Pancreas (tissue), 10 donors: ENCODE results near the gene RARRES2. TPM values are rescaled to one million over a fixed set of nuclear protein-coding genes. Genes with fewer than 3 reads are reported as not detected.
A peak's percentile ranks its signal among the peaks of the same experiment; 100 is the strongest.
"Not testable (repeated sequence)": the region's sequence is repeated elsewhere in the genome, so short reads cannot be mapped to it uniquely, and the experiment has no call there.

Experiments used
- ATAC-seq, 4 donors: fragments of 200-7000 bp; cut with Tn5 transposase; one replicate each; pipeline versions ENCODE4 v1.8.0 to v1.9.1; 2020; ENCODE audit warnings: mild to moderate bottlenecking in 4 of 4, moderate library complexity in 4 of 4
- DNase-seq, 6 donors: peaks; one replicate each; pipeline ENCODE4 v3.0.0-alpha.2; 2020
- FAIRE-seq: peaks from 2 replicates; lab custom pipeline; 2012; peaks lifted over from hg19 to GRCh38; lab: Jason Lieb, UNC
- H3K27ac ChIP-seq, 4 donors: fragments of 200-600 bp; sonication (generic); 1 replicate in 3 of 4; 2 replicates in 1 of 4; pipeline versions ENCODE4 v1.5.0 to v1.8.0; 2020
- H3K27me3 ChIP-seq, 4 donors: fragments of 200-600 bp; one replicate each; pipeline ENCODE4 v1.8.0; 2021
- H3K36me3 ChIP-seq, 3 donors: fragments of 200-600 bp; sonication (generic) in 1 of 3; one replicate each; pipeline versions ENCODE4 v1.5.0 to v1.8.0; 2020 to 2021
- H3K4me1 ChIP-seq, 3 donors: fragments of 200-600 bp; one replicate each; pipeline ENCODE4 v1.8.0; 2021
- H3K4me3 ChIP-seq, 4 donors: fragments of 200-600 bp; sonication (generic) in 2 of 4; one replicate each; pipeline versions ENCODE4 v1.5.0 to v1.8.0; 2020 to 2021
- H3K9me3 ChIP-seq, 4 donors: fragments of 200-600 bp; one replicate each; pipeline ENCODE4 v1.8.0; 2021
- WGBS, 2 donors: extraction: QIAGEN DNeasy Blood & Tissue Kit; methylation state at CpG; one replicate each; pipeline ENCODE4 v1.1.7; 2013; 5-methylcytosine and 5-hydroxymethylcytosine counted together
- intact Hi-C, 3 donors: fragments of 100-400 bp; cut with DNase I; formaldehyde crosslinking; loops; one replicate each; pipeline versions ENCODE4 v1.11.1 to v1.14.2; 2022
- polyA plus RNA-seq, 2 donors: library from polyadenylated mRNA; stranded (reverse); fragments of 200-250 nt; gene quantifications; one replicate each; pipeline ENCODE4 v1.2.3, GENCODE V29; 2013
- total RNA-seq, 6 donors: library from RNA; stranded (reverse); fragmentation: NEBNext Ultra II Directional in 4 of 6; extraction: Animal tissue kit (Norgen Biotek cat#: 25700) in 4 of 6; gene quantifications; one replicate each; pipeline versions ENCODE4 v1.2.1 to v1.2.4, GENCODE V29; 2021 to 2023
- donor health status: healthy with polysubstance abuse.
- donor health status: DM: no; HTN: no; CAD: no; lungs with moderate emphysema.
- donor health status: DM: no; HTN: no; CAD: no.
- donor health status: control.
- donor health status: control.
- donor health status: Bipolar disorder and iron deficiency.
- donor health status: DM: yes; HTN: yes; CAD: no.
- donor health status: DM: no; HTN: no; CAD: no.
- donor health status: DM: no; HTN: no; CAD: no.
- donor health status: DM: yes; HTN: yes; CAD: no.

RARRES2 gene
- total and polyA plus RNA-seq, 8 donors: 125 to 408 (median 236) TPM

GRCh38 chr7:150305259-150305902, 36.0 kb downstream of the RARRES2 start:
- FAIRE-seq, H3K4me3 ChIP-seq, H3K27me3 ChIP-seq, H3K27ac ChIP-seq, H3K9me3 ChIP-seq, DNase-seq, H3K36me3 ChIP-seq, intact Hi-C loops: not testable (repeated sequence)
- WGBS, 2 donors: 81 to 84% methylated on average over 10 to 11 of the region's 11 CpGs
- peak in 2 of 4 donors; percentile 16 for ATAC-seq
- peaks cover 0 to 10% (median 0%) of the 10 kb centered on the region in 3 donors for H3K4me1 ChIP-seq

DNA sequence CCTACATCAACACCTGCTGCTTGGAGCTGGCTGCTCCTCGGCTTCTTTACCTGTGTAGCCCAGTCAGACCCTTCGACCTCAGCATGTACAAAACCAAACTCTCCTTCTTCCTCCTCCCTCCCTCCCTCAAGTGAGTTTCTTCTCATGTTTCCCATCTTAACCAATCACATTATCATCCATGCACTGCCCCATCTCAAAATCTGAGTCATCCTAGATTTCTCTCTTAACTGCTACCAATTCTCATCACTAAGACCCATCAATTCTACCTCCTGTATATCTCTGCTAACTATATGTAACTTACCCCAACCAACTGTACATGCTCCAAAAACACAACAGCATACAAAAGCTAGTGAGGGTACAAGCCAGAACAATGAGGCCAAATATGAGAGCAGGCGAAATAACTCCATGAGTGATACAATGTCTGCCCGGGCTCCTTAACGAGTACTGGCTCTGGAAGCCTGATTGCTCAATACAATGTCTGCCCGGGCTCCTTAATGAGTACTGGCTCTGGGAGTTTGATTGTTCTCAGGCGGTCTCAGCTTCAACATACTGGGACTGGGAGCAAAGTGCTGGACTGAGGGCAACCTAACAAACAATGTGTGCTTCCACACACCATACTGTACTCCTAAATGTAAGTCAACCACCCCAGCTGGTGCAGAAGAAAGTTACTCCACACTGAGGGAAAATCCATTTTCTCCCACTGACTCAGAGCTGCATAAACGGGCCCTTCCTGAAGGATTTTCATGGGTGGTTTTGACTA, 36.8 kb downstream of the RARRES2 start:
- H3K36me3 ChIP-seq, DNase-seq, FAIRE-seq, H3K27me3 ChIP-seq, H3K4me3 ChIP-seq, H3K9me3 ChIP-seq, intact Hi-C loops, H3K27ac ChIP-seq: not testable (repeated sequence)
- peak; percentile 50 to 73 (median 66) for ATAC-seq
- WGBS, 2 donors: 54 to 57% methylated on average over 7 to 8 of the region's 8 CpGs
- peaks cover 0 to 10% (median 0%) of the 10 kb centered on the region in 3 donors for H3K4me1 ChIP-seq

GRCh38 chr7:150302908-150303310, 38.5 kb downstream of the RARRES2 start:
- H3K9me3 ChIP-seq, DNase-seq, H3K27me3 ChIP-seq, H3K27ac ChIP-seq, FAIRE-seq, intact Hi-C loops, H3K4me3 ChIP-seq, H3K36me3 ChIP-seq: not testable (repeated sequence)
- peak in 1 of 4 donors; percentile 14 for ATAC-seq
- WGBS, 2 donors: 62 to 80% methylated on average over 1 of the region's 1 CpG
- peaks cover 0 to 10% (median 0%) of the 10 kb centered on the region in 3 donors for H3K4me1 ChIP-seq

- H3K9me3 ChIP-seq, H3K27me3 ChIP-seq, H3K36me3 ChIP-seq, intact Hi-C loops, FAIRE-seq, H3K4me1 ChIP-seq, H3K4me3 ChIP-seq, DNase-seq: not testable (repeated sequence)
- ATAC-seq: peak; percentile 25 to 53 (median 34)
- peak overlapping the region in 1 of 4 donors; percentile 19 for H3K27ac ChIP-seq
Measured at GRCh38 chr7:150297978-150298377, 43.5 kb downstream of the RARRES2 start.

DNA sequence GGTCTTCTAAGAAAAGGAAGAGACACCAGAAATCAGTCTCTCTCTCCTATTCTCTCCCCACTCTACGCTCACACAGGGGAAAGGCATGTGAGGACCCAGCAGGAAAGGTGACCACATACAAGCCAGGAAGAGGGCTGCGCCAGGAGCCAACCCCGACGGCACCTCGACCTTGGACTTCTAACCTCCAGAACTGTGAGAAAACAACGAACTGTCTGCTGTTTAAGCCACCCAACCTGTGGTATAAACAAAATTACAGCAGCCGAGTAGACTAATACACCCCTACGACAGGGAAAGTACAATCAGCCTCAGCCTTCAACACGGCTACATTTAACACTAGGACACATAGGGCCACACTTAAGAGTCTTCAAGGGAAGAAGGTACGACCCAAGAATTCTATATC, 44.6 kb downstream of the RARRES2 start:
- DNase-seq, H3K27me3 ChIP-seq, intact Hi-C loops, H3K27ac ChIP-seq, H3K36me3 ChIP-seq, H3K4me3 ChIP-seq, FAIRE-seq, H3K9me3 ChIP-seq, H3K4me1 ChIP-seq: not testable (repeated sequence)
- ATAC-seq: peak; percentile 45 to 71 (median 69)
- WGBS, 2 donors: 49 to 50% methylated on average over 8 to 9 of the region's 10 CpGs

DNA sequence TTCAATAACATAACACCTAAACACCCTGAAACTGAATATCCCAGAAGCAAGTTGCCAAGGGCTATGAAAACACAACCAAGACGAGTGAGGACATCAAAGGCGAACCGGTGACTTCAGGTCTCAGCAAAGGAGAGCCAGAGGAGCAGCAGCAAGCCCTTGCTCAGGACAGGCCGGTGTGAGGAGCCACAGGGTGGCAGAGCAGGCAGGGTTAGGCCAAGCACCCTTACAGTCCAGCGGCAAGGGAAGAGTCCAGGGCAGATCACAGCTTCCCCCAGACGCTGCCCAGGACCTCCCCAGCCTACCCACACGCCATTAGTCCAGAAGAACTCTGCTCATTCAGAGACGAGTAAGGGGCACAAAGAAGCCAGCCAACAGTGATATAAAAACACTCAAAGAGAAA, 45.8 kb downstream of the RARRES2 start:
- H3K36me3 ChIP-seq, H3K27me3 ChIP-seq, H3K4me3 ChIP-seq, H3K4me1 ChIP-seq, H3K9me3 ChIP-seq, intact Hi-C loops, FAIRE-seq, DNase-seq: not testable (repeated sequence)
- WGBS, 2 donors: 30 to 52% methylated on average over 1 to 3 of the region's 8 CpGs
- H3K27ac ChIP-seq: peak overlapping the region in 2 of 4 donors; percentile 4 to 27
- peak; percentile 82 to 91 (median 88) for ATAC-seq

DNA sequence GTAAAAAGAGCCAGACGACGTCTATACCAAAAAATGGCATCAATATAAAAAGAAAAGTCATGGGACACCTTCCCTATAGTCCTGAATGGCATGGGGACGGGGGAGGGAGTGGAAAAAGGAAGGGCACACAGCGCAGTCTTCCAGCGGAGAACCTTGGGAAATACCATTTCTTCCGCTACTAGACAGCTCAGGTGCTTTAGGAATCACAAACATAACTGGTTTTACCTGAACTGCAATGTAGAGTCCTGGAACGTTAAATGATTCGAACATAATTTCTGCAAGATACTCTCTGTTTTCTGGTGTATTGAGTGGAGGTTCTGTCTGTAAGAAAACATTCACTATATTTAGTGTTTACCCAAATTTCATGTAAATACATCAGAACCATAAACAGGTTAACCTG, 46.4 kb downstream of the RARRES2 start:
- peak in 3 of 4 donors; percentile 56 to 60 (median 58) for ATAC-seq
- intact Hi-C loops, H3K36me3 ChIP-seq, H3K9me3 ChIP-seq, FAIRE-seq, H3K4me1 ChIP-seq, DNase-seq, H3K4me3 ChIP-seq, H3K27me3 ChIP-seq: not testable (repeated sequence)
- peak overlapping the region in 2 of 4 donors; percentile 4 to 27 for H3K27ac ChIP-seq
- 47 to 49% methylated on average over 8 of the region's 8 CpGs for WGBS, 2 donors

DNA sequence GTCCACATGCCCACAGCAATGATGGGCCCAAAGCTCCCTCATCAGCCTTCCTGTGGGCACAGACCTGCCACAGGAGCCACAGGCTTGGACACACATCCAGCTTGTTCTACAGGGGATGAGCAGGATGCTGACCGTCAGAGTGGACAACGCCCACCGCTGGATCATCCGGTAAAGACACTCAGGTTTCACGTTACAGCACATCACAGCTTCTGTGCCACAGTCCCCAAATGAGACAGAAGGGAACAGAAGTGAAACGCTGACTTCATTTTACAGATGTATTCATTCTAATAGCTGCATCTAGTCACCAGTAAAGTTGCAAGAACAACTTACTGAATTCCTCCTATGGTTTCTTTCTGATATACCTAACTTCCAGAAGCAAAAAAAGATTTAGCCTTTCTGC, 51.1 kb downstream of the RARRES2 start:
- intact Hi-C loops: not testable (repeated sequence)

GRCh38 chr7:150288816-150289215, 52.6 kb downstream of the RARRES2 start:
- DNase-seq, FAIRE-seq, H3K27me3 ChIP-seq, intact Hi-C loops, H3K36me3 ChIP-seq, H3K27ac ChIP-seq, H3K9me3 ChIP-seq, ATAC-seq, H3K4me1 ChIP-seq, H3K4me3 ChIP-seq: not testable (repeated sequence)
- WGBS, 2 donors: 95 to 97% methylated on average over 5 of the region's 6 CpGs

More for the DNA sequence above, 51.1 kb downstream of the RARRES2 start:
- not testable (repeated sequence) for FAIRE-seq, H3K4me3 ChIP-seq, H3K27ac ChIP-seq, H3K36me3 ChIP-seq, H3K27me3 ChIP-seq, ATAC-seq, H3K4me1 ChIP-seq, DNase-seq, H3K9me3 ChIP-seq
- 83% methylated on average over 6 of the region's 6 CpGs for WGBS, 2 donors

Other genes starting within 250 kb of the RARRES2 start
- gene LRRC61, start 18.3 kb downstream of the RARRES2 start, total RNA-seq: 10 to 100 TPM in 1 of 6 donors, 1 to 10 TPM in 5; 7.1 to 10.3 (median 8.8) TPM
- 10 to 100 TPM in 1 of 2 donors, 1 to 10 TPM in 1; 7.1 to 11.2 TPM for gene LRRC61, start 18.3 kb downstream of the RARRES2 start, polyA plus RNA-seq
- 10 to 100 TPM; 12.3 to 26.5 (median 17.7) TPM for gene ACTR3C, start 18.1 kb downstream of the RARRES2 start, total RNA-seq
- gene ACTR3C, start 18.1 kb downstream of the RARRES2 start, polyA plus RNA-seq: 10 to 100 TPM in 1 of 2 donors, 1 to 10 TPM in 1; 9.0 to 10.9 TPM
- gene REPIN1, start 27.2 kb upstream of the RARRES2 start, total RNA-seq: 10 to 100 TPM; 48.1 to 76.3 (median 63.2) TPM
- 10 to 100 TPM; 57.5 to 78.8 TPM for gene REPIN1, start 27.2 kb upstream of the RARRES2 start, polyA plus RNA-seq
- gene ZNF775, start 37.7 kb upstream of the RARRES2 start, total RNA-seq: 1 to 10 TPM; 2.0 to 3.9 (median 2.8) TPM
- 1 to 10 TPM; 3.2 to 7.4 TPM for gene ZNF775, start 37.7 kb upstream of the RARRES2 start, polyA plus RNA-seq
- 1 to 10 TPM in 5 of 6 donors, under 1 TPM in 1; 0.75 to 5.9 (median 1.8) TPM for gene GIMAP8, start 109.0 kb upstream of the RARRES2 start, total RNA-seq
- gene GIMAP8, start 109.0 kb upstream of the RARRES2 start, polyA plus RNA-seq: 1 to 10 TPM; 2.2 to 3.1 TPM
- 1 to 10 TPM; 1.1 to 5.8 (median 3.9) TPM for gene GIMAP7, start 173.2 kb upstream of the RARRES2 start, total RNA-seq
- 10 to 100 TPM in 1 of 2 donors, 1 to 10 TPM in 1; 8.4 to 12.3 TPM for gene GIMAP7, start 173.2 kb upstream of the RARRES2 start, polyA plus RNA-seq
- gene GIMAP4, start 225.8 kb upstream of the RARRES2 start, total RNA-seq: 10 to 100 TPM in 1 of 6 donors, 1 to 10 TPM in 5; 3.1 to 15.3 (median 4.6) TPM
- 1 to 10 TPM; 6.7 to 7.1 TPM for gene GIMAP4, start 225.8 kb upstream of the RARRES2 start, polyA plus RNA-seq